HEK293 (cell line): ENCODE data around the gene SMAD9.

ENCODE experiments used
- CTCF ChIA-PET: fragments of 350-600 bp; formaldehyde crosslinking; extraction: SDS; loops from one replicate; lab custom pipeline; 2021; ENCODE audit warnings: antibody characterized with exemption; lab: Yijun Ruan, JAX
- POLR2A ChIA-PET: fragments of 300-600 bp; formaldehyde crosslinking; extraction: SDS; loops from one replicate; lab custom pipeline; 2020; ENCODE audit warnings: antibody characterized with exemption, inconsistent platforms; lab: Yijun Ruan, JAX
- H3K27ac ChIP-seq: fragments of 200-500 bp; sonication (Bioruptor generic); 2 replicates; pipeline ENCODE4 v1.5.1; 2014; ENCODE audit warnings: low read depth, low read length, control low read depth, inconsistent platforms; ENCODE audit errors: extremely low read depth
- H3K36me3 ChIP-seq, 2 experiments: fragments of 200-500 bp in 1 of 2; sonication (Bioruptor generic) in 1 of 2; 1 replicate in 1 of 2; 2 replicates in 1 of 2; pipeline ENCODE4 v1.5.1; 2014 to 2017; ENCODE audit warnings: inconsistent platforms in 2 of 2, low read length in 2 of 2; ENCODE audit not compliant: control insufficient read depth in 2 of 2, insufficient read depth in 1 of 2
- H3K4me1 ChIP-seq: fragments of 200-500 bp; sonication (Bioruptor generic); 2 replicates; pipeline ENCODE4 v1.5.1; 2014; ENCODE audit warnings: mild to moderate bottlenecking, low read length, inconsistent platforms; ENCODE audit not compliant: control insufficient read depth, insufficient read depth
- H3K4me3 ChIP-seq: 2 replicates; pipeline ENCODE4 v1.5.1; 2011; ENCODE audit warnings: low read depth, mild to moderate bottlenecking, control low read depth, low read length, moderate library complexity
- H3K9me3 ChIP-seq: fragments of 200-500 bp; sonication (Bioruptor generic); 2 replicates; pipeline ENCODE4 v1.5.1; 2014; ENCODE audit warnings: low read depth, low read length, inconsistent platforms; ENCODE audit not compliant: control insufficient read depth, insufficient read depth
- AEBP2 ChIP-seq: fragments of 450-650 bp; formaldehyde crosslinking; IDR thresholded peaks from 2 replicates; pipeline ENCODE4 v1.5.1; 2016; ENCODE audit warnings: missing biosample characterization, missing genetic modification characterization, borderline replicate concordance
- HOXC10 ChIP-seq: sonication (generic); formaldehyde crosslinking; IDR thresholded peaks from 2 replicates; pipeline ENCODE4 v1.8.1; 2023; ENCODE audit warnings: mild to moderate bottlenecking, missing genetic modification reagents
- MEIS1 ChIP-seq: sonication (generic); formaldehyde crosslinking; IDR thresholded peaks from 2 replicates; pipeline ENCODE4 v1.8.1; 2022; ENCODE audit warnings: missing genetic modification reagents, mild to moderate bottlenecking, borderline replicate concordance
- PRDM10 ChIP-seq: fragments of 450-650 bp; formaldehyde crosslinking; IDR thresholded peaks from 2 replicates; pipeline ENCODE4 v1.5.1; 2016; ENCODE audit warnings: missing biosample characterization, missing genetic modification characterization
- SCRT2 ChIP-seq: fragments of 450-650 bp; formaldehyde crosslinking; IDR thresholded peaks from 2 replicates; pipeline ENCODE4 v1.5.1; 2016; ENCODE audit warnings: missing biosample characterization, missing genetic modification characterization
- SETDB1 ChIP-seq: IDR thresholded peaks from one replicate; pipeline ENCODE4 v1.6.1; 2017; ENCODE audit warnings: mild to moderate bottlenecking, low read length, moderate library complexity, mixed read lengths; ENCODE audit not compliant: insufficient read length
- TCF7L2 ChIP-seq: IDR thresholded peaks from 2 replicates; pipeline ENCODE4 v1.6.1; 2011; ENCODE audit warnings: low read depth, mild to moderate bottlenecking, inconsistent platforms, low read length, moderate library complexity, borderline replicate concordance
- YY2 ChIP-seq: fragments of 450-650 bp; formaldehyde crosslinking; IDR thresholded peaks from 2 replicates; pipeline ENCODE4 v1.5.1; 2016; ENCODE audit warnings: missing biosample characterization, missing genetic modification characterization
- ZBTB21 ChIP-seq: fragments of 450-650 bp; formaldehyde crosslinking; IDR thresholded peaks from 2 replicates; pipeline ENCODE4 v1.5.1; 2017; ENCODE audit warnings: missing biosample characterization, missing genetic modification characterization
- ZNF10 ChIP-seq: fragments of 450-650 bp; formaldehyde crosslinking; IDR thresholded peaks from 2 replicates; pipeline ENCODE4 v1.5.1; 2017; ENCODE audit warnings: missing biosample characterization, missing genetic modification characterization
- ZNF112 ChIP-seq: fragments of 450-650 bp; formaldehyde crosslinking; IDR thresholded peaks from 2 replicates; pipeline ENCODE4 v1.5.0; 2017; ENCODE audit warnings: missing biosample characterization, missing genetic modification characterization
- ZNF155 ChIP-seq: fragments of 450-650 bp; formaldehyde crosslinking; IDR thresholded peaks from 2 replicates; pipeline ENCODE4 v1.5.1; 2016; ENCODE audit warnings: missing biosample characterization, missing genetic modification characterization
- ZNF184 ChIP-seq: fragments of 450-650 bp; IDR thresholded peaks from 2 replicates; pipeline ENCODE4 v1.5.1; 2018; ENCODE audit warnings: missing biosample characterization, mild to moderate bottlenecking, missing genetic modification characterization
- ZNF362 ChIP-seq: fragments of 450-650 bp; formaldehyde crosslinking; IDR thresholded peaks from 2 replicates; pipeline ENCODE4 v1.5.1; 2016; ENCODE audit warnings: missing biosample characterization, missing genetic modification characterization
- ZNF558 ChIP-seq: fragments of 450-650 bp; formaldehyde crosslinking; IDR thresholded peaks from 2 replicates; pipeline ENCODE4 v1.5.1; 2016; ENCODE audit warnings: missing biosample characterization, missing genetic modification characterization
- ZNF571 ChIP-seq: fragments of 450-650 bp; formaldehyde crosslinking; IDR thresholded peaks from 2 replicates; pipeline ENCODE4 v1.5.0; 2017; ENCODE audit warnings: missing biosample characterization, missing genetic modification characterization
- ZNF747 ChIP-seq: fragments of 450-650 bp; formaldehyde crosslinking; IDR thresholded peaks from 2 replicates; pipeline ENCODE4 v1.5.1; 2016; ENCODE audit warnings: missing biosample characterization, missing genetic modification characterization
- ZNF785 ChIP-seq: fragments of 450-650 bp; formaldehyde crosslinking; IDR thresholded peaks from 2 replicates; pipeline ENCODE4 v1.5.1; 2016; ENCODE audit warnings: missing biosample characterization, missing genetic modification characterization
- ZSCAN5A ChIP-seq: fragments of 450-650 bp; formaldehyde crosslinking; IDR thresholded peaks from 2 replicates; pipeline ENCODE4 v1.5.1; 2016; ENCODE audit warnings: missing biosample characterization, missing genetic modification characterization
- TF ChIP-seq, protein P1 (sequence below): fragments of 450-650 bp; formaldehyde crosslinking; IDR thresholded peaks from 2 replicates; pipeline ENCODE4 v1.5.1; 2016; ENCODE audit warnings: missing biosample characterization, missing genetic modification characterization

The SMAD9 gene

GRCh38 chr13:36966404-36966803 is 46.4 kb upstream of the SMAD9 start (continued):
- TF ChIP-seq SETDB1 (no peak), HOXC10 (CRISPR knock-in tag) (no peak)

DNA sequence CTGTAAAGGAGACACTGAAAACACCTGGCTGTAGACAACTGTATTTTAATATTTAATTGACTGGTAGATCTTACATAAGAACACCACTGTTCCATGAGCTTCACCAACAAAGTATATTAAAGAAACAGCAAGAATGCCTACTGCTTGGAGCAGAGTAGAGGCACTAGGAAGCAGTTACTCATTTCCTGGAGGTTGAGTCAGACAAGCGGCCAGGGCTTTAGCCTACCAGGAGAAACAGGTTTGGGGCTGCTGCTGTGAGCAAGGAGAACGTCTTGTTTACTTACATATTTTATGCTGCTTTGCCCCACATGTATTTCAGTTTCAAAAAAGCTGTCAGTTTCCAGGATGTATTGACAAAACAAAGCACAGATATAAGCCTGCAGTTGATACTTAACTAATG is 45.7 kb upstream of the SMAD9 start:
- Histone ChIP-seq H3K4me3 (no peak overlapping the region), H3K9me3 (no peaks in the 10 kb centered on the region), H3K27ac (no peak overlapping the region), H3K4me1 (no peaks in the 10 kb centered on the region), H3K36me3 (peaks cover 34 to 49% of the 10 kb centered on the region in 2 experiments)
- no peak for TF ChIP-seq MEIS1 (CRISPR knock-in tag)
- no peak for TF ChIP-seq YY2
- no peak for TF ChIP-seq ZBTB21 (tag by site-specific recombination)
- TF ChIP-seq ZNF785 (tag by site-specific recombination) = no peak
- TF ChIP-seq, protein P1, sequence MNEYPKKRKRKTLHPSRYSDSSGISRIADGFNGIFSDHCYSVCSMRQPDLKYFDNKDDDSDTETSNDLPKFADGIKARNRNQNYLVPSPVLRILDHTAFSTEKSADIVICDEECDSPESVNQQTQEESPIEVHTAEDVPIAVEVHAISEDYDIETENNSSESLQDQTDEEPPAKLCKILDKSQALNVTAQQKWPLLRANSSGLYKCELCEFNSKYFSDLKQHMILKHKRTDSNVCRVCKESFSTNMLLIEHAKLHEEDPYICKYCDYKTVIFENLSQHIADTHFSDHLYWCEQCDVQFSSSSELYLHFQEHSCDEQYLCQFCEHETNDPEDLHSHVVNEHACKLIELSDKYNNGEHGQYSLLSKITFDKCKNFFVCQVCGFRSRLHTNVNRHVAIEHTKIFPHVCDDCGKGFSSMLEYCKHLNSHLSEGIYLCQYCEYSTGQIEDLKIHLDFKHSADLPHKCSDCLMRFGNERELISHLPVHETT (tag by site-specific recombination) = no peak
- TF ChIP-seq ZNF184 = no peak
- no peak for TF ChIP-seq ZNF362 (tag by site-specific recombination)
- no peak for TF ChIP-seq TCF7L2
- no peak for TF ChIP-seq PRDM10
- no peak for TF ChIP-seq ZNF155 (tag by site-specific recombination)
- TF ChIP-seq ZSCAN5A = no peak
- no peak for TF ChIP-seq ZNF112 (tag by site-specific recombination)
- TF ChIP-seq SCRT2 = no peak
- TF ChIP-seq ZNF747 (tag by site-specific recombination) = no peak
- TF ChIP-seq ZNF558 (tag by site-specific recombination) = no peak
- TF ChIP-seq ZNF10 = no peak
- TF ChIP-seq AEBP2 (tag by site-specific recombination) = no peak
- no peak for TF ChIP-seq ZNF571 (tag by site-specific recombination)
- TF ChIP-seq, all 188 proteins: peak for 0
- CTCF ChIA-PET = interaction anchor here (0.6 kb wide), 1 partner anchor 40 kb away, joined by 4 read pairs; no protein-coding TSS in a partner anchor
- POLR2A ChIA-PET = no interaction called here
